Left ventricle myocardium inferior (tissue), 1 donor: ENCODE results near the gene DNAJB12. TPM values are rescaled to one million over a fixed set of nuclear protein-coding genes. Genes with fewer than 3 reads are reported as not detected.
"Not testable (repeated sequence)": the region's sequence is repeated elsewhere in the genome, so short reads cannot be mapped to it uniquely, and the experiment has no call there.

ENCODE experiments used
- DNase-seq: peaks from one replicate; pipeline ENCODE4 v3.0.0-alpha.2; 2020
- H3K27ac ChIP-seq: fragments of 200-600 bp; replicated peaks from 2 replicates; pipeline ENCODE4 v1.8.0; 2021
- H3K27me3 ChIP-seq: fragments of 200-600 bp; 2 replicates; pipeline ENCODE4 v1.8.0; 2021; ENCODE audit warnings: low read depth
- H3K36me3 ChIP-seq: fragments of 200-600 bp; 2 replicates; pipeline ENCODE4 v1.8.0; 2021
- H3K4me1 ChIP-seq: fragments of 200-600 bp; 2 replicates; pipeline ENCODE4 v1.8.0; 2021
- H3K4me3 ChIP-seq: fragments of 200-600 bp; 2 replicates; pipeline ENCODE4 v1.8.0; 2021; ENCODE audit warnings: mild to moderate bottlenecking, moderate library complexity
- H3K9me3 ChIP-seq: fragments of 200-600 bp; replicated peaks from 2 replicates; pipeline ENCODE4 v1.8.0; 2021
- CTCF ChIP-seq: fragments of 200-600 bp; IDR thresholded peaks from 2 replicates; pipeline ENCODE4 v1.8.0; 2021; ENCODE audit warnings: antibody characterized with exemption, mild to moderate bottlenecking, borderline replicate concordance
- intact Hi-C: fragments of 100-400 bp; cut with micrococcal nuclease; formaldehyde crosslinking; loops from one replicate; pipeline ENCODE4 v1.11.0; 2022
- total RNA-seq: library from RNA; stranded (reverse); fragmentation: NEBNext Ultra II Directional; extraction: Animal tissue kit (Norgen Biotek cat#: 25700); gene quantifications from one replicate; pipeline ENCODE4 v1.2.1, GENCODE V29; 2021
- donor health status: DM: no; HTN: yes; CAD: no; lungs with severe emphysema.

The DNAJB12 gene
- total RNA-seq, 1 donor from 2014 or later, result 25.6 TPM

DNA sequence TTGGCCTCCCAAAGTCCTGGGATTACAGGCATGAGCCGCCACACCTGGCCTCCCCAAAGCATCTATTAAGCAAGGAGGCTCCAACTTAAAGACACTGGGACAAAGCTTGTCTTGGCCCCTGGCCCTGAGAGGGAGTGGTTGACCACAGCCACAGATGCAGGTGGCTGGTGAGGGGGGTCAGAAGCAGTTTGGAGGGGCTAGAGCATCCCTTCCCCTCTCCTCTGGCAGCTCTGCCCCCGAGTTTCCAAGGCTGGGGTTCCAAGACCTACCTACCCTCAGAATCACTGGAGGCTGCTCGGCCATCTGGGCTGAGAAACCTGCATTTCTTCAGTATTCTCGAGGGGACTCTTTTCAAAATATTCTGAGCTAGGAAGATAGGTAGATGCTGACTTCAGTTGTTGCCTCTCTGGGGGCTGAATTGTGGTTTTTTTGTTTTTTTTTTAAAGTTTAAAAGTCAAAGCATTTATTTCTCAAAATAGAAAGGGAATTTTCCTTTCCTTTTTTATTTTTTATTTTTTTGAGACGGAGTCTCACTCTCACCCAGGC, 48.4 kb downstream of the DNAJB12 start:
- no peak for TF ChIP-seq CTCF
- intact Hi-C loops, result no loop called here
- Histone ChIP-seq H3K9me3 (no peaks in the 10 kb centered on the region), H3K4me1 (peaks cover 62% of the 10 kb centered on the region), H3K27me3 (no peaks in the 10 kb centered on the region), H3K36me3 (no peaks in the 10 kb centered on the region), H3K27ac (peak overlapping the region; percentile 56), H3K4me3 (no peak overlapping the region)
- no peak for DNase-seq

DNA sequence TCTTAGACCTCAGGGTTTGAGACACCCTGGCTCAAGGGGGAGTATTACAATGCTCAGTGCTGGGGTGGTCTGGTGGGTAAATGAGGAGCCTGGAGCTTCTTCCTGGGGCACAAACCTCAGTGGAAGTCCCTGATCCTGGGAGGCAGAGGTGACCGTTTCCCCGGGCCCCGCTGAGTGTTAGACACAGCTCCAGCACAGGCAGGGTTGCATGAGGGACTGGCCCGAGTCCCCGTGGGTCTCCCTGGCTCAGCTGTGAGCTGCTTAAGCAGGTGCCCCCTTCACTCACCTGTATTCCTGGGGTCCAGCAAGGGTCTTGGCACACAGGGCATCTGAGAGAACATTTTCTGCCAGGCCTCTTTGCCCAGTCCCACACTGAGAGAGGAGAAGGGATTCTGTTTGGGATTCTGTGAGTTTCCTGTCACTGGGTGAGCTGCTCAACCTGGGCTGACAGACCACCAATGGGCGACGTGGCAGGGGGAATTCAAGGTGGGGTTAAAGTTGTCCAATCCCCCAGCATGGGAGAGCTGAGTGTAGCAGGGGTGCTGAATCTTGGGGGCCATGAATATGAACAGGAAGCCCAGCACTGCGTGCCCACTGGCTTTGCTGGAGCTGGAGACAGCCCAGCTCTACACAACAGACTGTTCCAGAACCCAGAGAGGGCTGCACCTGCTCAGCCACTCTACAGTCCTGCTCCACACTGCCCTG, 51.1 kb downstream of the DNAJB12 start:
- Histone ChIP-seq H3K27ac (no peak overlapping the region), H3K4me3 (no peak overlapping the region), H3K4me1 (peaks cover 37% of the 10 kb centered on the region), H3K27me3 (no peaks in the 10 kb centered on the region), H3K9me3 (no peaks in the 10 kb centered on the region), H3K36me3 (no peaks in the 10 kb centered on the region)
- no peak for TF ChIP-seq CTCF
- intact Hi-C loops, result no loop called here
- no peak for DNase-seq

GRCh38 chr10:72298592-72299519, 55.9 kb downstream of the DNAJB12 start:
- H3K36me3 ChIP-seq, result no peaks in the 10 kb centered on the region
- H3K4me3 ChIP-seq, result peak overlapping the region; percentile 79
- no peak for DNase-seq
- H3K27ac ChIP-seq, result peak overlapping the region; percentile 97
- H3K4me1 ChIP-seq, result peaks cover 22% of the 10 kb centered on the region
- no peak for TF ChIP-seq CTCF
- no peaks in the 10 kb centered on the region for H3K27me3 ChIP-seq
- intact Hi-C loops, result no loop called here
- no peaks in the 10 kb centered on the region for H3K9me3 ChIP-seq

DNA sequence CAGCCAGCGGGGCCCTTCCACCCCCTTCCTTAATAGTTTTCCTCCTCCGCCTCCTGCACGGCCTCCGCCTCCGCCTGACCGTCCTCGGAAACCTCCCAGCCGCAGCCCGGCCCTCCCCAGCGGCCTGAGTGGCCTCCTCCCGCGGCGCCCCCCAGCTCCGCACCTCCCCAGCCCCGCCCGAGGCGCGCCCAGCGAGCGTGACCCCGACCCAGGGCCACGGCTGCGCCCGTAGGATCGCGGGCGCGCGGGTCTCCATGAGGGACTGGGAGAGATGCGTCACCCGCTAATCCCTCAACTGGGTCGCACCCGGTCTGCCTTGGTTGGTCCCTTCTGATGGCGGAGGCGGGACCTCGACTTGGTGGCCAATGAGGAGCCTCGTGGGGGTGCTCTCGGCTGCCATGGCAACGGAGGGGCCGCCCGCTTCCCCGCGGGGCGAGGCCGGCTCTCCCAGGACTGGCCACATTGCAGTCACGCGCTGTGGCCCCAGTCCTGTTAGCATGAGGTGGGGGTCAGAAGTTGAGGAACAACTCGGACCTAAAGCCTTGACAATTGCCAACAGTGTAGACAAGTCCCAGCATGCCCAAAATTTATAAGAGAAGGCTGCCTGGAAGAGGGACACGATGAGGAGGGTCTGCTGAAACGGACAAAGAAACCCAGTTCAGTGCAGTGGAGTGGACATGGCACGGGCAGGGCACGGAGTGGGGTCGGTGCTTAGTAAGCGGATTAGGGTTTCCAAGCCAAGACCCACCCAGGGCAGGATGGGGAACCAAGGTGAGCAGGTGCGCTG, 56.7 kb downstream of the DNAJB12 start:
- no peak for TF ChIP-seq CTCF
- intact Hi-C loops, result no loop called here
- peaks cover 22% of the 10 kb centered on the region for H3K4me1 ChIP-seq

DNA sequence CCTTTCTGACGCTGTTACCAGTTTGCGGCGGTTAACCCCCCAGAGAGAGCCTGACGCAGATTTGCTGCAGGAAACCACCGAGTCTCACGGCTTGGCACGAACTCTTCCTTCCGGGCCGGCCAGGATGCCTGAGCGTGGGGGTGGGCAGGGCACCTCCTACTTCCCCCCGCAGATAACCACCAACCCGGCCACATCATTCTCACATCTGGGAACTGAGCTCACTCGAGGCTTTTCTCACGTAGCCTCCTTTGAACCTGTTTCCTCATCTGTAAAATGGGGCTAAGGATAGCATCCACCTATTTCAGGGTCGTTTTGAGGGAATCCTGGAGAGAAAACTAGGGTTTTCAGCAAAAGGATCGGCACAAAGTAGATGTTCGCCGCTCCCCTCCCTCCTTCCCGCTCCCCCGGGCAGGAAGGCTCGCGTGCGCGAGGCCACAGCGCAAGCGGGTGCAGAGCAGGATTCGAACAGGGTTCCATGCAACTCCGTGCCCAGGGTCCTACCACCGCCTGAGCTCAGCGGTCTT, 57.4 kb downstream of the DNAJB12 start:
- DNase-seq, result peak; percentile 84
- H3K27me3 ChIP-seq, result no peaks in the 10 kb centered on the region
- H3K4me3 ChIP-seq, result peak overlapping the region; percentile 79
- no peaks in the 10 kb centered on the region for H3K9me3 ChIP-seq
- intact Hi-C loops, result no loop called here
- peak overlapping the region; percentile 97 for H3K27ac ChIP-seq
- TF ChIP-seq CTCF, result no peak
- H3K36me3 ChIP-seq, result no peaks in the 10 kb centered on the region
- H3K4me1 ChIP-seq, result peaks cover 22% of the 10 kb centered on the region

More for the DNA sequence above, 56.7 kb downstream of the DNAJB12 start:
- H3K27me3 ChIP-seq, result no peaks in the 10 kb centered on the region
- H3K27ac ChIP-seq, result peak overlapping the region; percentile 97
- peak; percentile 98 for DNase-seq
- no peaks in the 10 kb centered on the region for H3K9me3 ChIP-seq
- H3K4me3 ChIP-seq, result peak overlapping the region; percentile 79
- no peaks in the 10 kb centered on the region for H3K36me3 ChIP-seq

DNA sequence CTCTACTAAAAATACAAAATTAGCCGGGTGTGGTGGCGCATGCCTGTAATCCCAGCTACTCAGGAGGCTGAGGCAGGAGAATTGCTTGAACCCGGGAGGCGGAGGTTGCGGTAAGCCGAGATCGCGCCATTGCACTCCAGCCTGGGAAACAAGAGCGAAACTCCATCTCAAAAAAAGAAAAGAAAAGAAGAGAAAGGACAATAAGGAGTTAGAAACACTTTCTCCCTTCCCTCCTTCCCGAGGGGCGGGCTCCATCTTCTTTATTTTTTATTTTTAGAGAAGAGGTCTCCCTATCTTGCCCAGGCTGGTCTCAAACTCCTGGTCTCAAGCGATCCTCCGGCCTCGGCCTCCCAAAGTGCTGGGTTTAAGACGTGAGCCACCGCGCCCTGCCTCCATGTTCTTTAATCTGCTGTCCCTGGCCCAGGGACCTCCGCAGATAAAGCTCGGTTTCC, 57.9 kb downstream of the DNAJB12 start:
- H3K36me3 ChIP-seq, intact Hi-C loops: not testable (repeated sequence)

More for the DNA sequence above, 57.9 kb downstream of the DNAJB12 start:
- H3K9me3 ChIP-seq, H3K27me3 ChIP-seq, DNase-seq: not testable (repeated sequence)
- Histone ChIP-seq H3K27ac (peak overlapping the region; percentile 97), H3K4me3 (peak overlapping the region; percentile 79), H3K4me1 (peaks cover 22% of the 10 kb centered on the region)
